ENCODE results near the gene STK38L.

DNA sequence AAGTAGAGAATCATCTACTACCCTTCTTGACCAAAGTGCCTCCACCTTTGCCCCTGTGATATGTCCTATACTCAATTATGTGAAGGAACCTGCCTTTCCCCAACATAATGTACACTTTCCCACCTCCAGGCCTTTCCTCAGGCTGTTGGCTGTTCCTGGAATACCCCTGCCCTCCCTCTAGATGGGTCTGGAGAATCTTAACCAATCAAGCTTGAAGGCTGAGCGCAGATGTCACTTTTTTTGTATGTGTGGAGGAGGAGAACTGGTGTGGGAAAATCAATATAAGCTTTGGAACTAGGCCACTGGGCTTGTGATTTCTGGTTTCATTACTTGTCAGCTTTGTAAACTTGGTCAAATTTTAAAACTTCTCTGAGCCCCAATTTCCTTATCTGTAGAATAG, 93.3 kb downstream of the STK38L start:
- no peak for TF ChIP-seq POLR2AphosphoS5 (IDR thresholded peaks at IDR 0.05; ENCODE audit: low read depth)
- TF ChIP-seq, protein P1, sequence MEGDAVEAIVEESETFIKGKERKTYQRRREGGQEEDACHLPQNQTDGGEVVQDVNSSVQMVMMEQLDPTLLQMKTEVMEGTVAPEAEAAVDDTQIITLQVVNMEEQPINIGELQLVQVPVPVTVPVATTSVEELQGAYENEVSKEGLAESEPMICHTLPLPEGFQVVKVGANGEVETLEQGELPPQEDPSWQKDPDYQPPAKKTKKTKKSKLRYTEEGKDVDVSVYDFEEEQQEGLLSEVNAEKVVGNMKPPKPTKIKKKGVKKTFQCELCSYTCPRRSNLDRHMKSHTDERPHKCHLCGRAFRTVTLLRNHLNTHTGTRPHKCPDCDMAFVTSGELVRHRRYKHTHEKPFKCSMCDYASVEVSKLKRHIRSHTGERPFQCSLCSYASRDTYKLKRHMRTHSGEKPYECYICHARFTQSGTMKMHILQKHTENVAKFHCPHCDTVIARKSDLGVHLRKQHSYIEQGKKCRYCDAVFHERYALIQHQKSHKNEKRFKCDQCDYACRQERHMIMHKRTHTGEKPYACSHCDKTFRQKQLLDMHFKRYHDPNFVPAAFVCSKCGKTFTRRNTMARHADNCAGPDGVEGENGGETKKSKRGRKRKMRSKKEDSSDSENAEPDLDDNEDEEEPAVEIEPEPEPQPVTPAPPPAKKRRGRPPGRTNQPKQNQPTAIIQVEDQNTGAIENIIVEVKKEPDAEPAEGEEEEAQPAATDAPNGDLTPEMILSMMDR (IDR thresholded peaks at IDR 0.05; ENCODE audit: insufficient read depth, low read length), result no peak
